IPS-11a (cell line): Measurements from ENCODE around the gene PLXNA4.
"Not testable (repeated sequence)": the region's sequence is repeated elsewhere in the genome, so short reads cannot be mapped to it uniquely, and the experiment has no call there.

ENCODE experiments used
- H3K4me3 ChIP-seq: one replicate; pipeline ENCODE4 v1.5.1; 2013; ENCODE audit warnings: low read depth, low read length, control low read depth

Gene PLXNA4

GRCh38 chr7:132189881-132190280 lies 386.4 kb downstream of the PLXNA4 start:
- H3K4me3 ChIP-seq = no peak overlapping the region

GRCh38 chr7:132187869-132188789 lies 388.1 kb downstream of the PLXNA4 start:
- H3K4me3 ChIP-seq = no peak overlapping the region

- H3K4me3 ChIP-seq = no peak overlapping the region
These were observed 388.9 kb downstream of the PLXNA4 start for GRCh38 chr7:132187391-132187790.

GRCh38 chr7:132185150-132185549 lies 391.1 kb downstream of the PLXNA4 start:
- H3K4me3 ChIP-seq = no peak overlapping the region

GRCh38 chr7:132183781-132184380 lies 392.4 kb downstream of the PLXNA4 start:
- H3K4me3 ChIP-seq = no peak overlapping the region

GRCh38 chr7:132182992-132183391 lies 393.3 kb downstream of the PLXNA4 start:
- H3K4me3 ChIP-seq = no peak overlapping the region

GRCh38 chr7:132181946-132182685 lies 394.2 kb downstream of the PLXNA4 start:
- H3K4me3 ChIP-seq = no peak overlapping the region

GRCh38 chr7:132181371-132181770 lies 394.9 kb downstream of the PLXNA4 start:
- no peak overlapping the region for H3K4me3 ChIP-seq

- no peak overlapping the region for H3K4me3 ChIP-seq
These were observed 395.8 kb downstream of the PLXNA4 start for GRCh38 chr7:132180481-132180880.

GRCh38 chr7:132179681-132180080 lies 396.6 kb downstream of the PLXNA4 start:
- no peak overlapping the region for H3K4me3 ChIP-seq

- H3K4me3 ChIP-seq = no peak overlapping the region
These were observed 397.2 kb downstream of the PLXNA4 start for GRCh38 chr7:132179080-132179430.

- H3K4me3 ChIP-seq = not testable (repeated sequence)
These were observed 397.7 kb downstream of the PLXNA4 start for GRCh38 chr7:132178402-132179079.

- no peak overlapping the region for H3K4me3 ChIP-seq
These were observed 398.4 kb downstream of the PLXNA4 start for GRCh38 chr7:132177708-132178401.

- no peak overlapping the region for H3K4me3 ChIP-seq
These were observed 399.6 kb downstream of the PLXNA4 start for GRCh38 chr7:132176719-132177118.

- no peak overlapping the region for H3K4me3 ChIP-seq
These were observed 405.1 kb downstream of the PLXNA4 start for GRCh38 chr7:132171130-132171576.

GRCh38 chr7:132169730-132170129 lies 406.5 kb downstream of the PLXNA4 start:
- H3K4me3 ChIP-seq = no peak overlapping the region

- H3K4me3 ChIP-seq = no peak overlapping the region
These were observed 408.0 kb downstream of the PLXNA4 start for GRCh38 chr7:132168239-132168638.

- H3K4me3 ChIP-seq = not testable (repeated sequence)
These were observed 410.6 kb downstream of the PLXNA4 start for GRCh38 chr7:132165695-132166094.

GRCh38 chr7:132164558-132165125 lies 411.6 kb downstream of the PLXNA4 start:
- no peak overlapping the region for H3K4me3 ChIP-seq

- H3K4me3 ChIP-seq = no peak overlapping the region
These were observed 413.6 kb downstream of the PLXNA4 start for GRCh38 chr7:132162556-132163144.
